K562 (cell line): ENCODE data around the gene AGFG2. TPM values are rescaled to one million over a fixed set of nuclear protein-coding genes. Genes with fewer than 3 reads are reported as not detected.

Experiments
- C11orf30 ChIP-seq: fragments of 450-650 bp; IDR thresholded peaks from 2 replicates; pipeline ENCODE4 v1.6.1; 2016; ENCODE audit warnings: low read depth, mild to moderate bottlenecking
- CTBP1 ChIP-seq: fragments of 450-650 bp; IDR thresholded peaks from 2 replicates; pipeline ENCODE4 v1.6.1; 2016; ENCODE audit warnings: borderline replicate concordance
- CXXC5 ChIP-seq: fragments of 250-450 bp; sonication (Bioruptor Pico); IDR thresholded peaks from 2 replicates; pipeline ENCODE4 v1.8.0; 2022; ENCODE audit warnings: inconsistent platforms, mild to moderate bottlenecking, moderate library complexity
- DDX20 ChIP-seq: fragments of 450-650 bp; IDR thresholded peaks from 2 replicates; pipeline ENCODE4 v1.6.1; 2016; ENCODE audit warnings: missing genetic modification characterization, low read depth, mild to moderate bottlenecking, missing compliant biosample characterization, moderate library complexity
- KHSRP ChIP-seq: fragments of 450-650 bp; IDR thresholded peaks from 2 replicates; pipeline ENCODE4 v1.6.1; 2017
- KLF10 ChIP-seq: fragments of 250-450 bp; sonication (Bioruptor Pico); IDR thresholded peaks from 2 replicates; pipeline ENCODE4 v1.6.1; 2021; ENCODE audit warnings: matching md5 sums
- PHB2 ChIP-seq: fragments of 450-650 bp; IDR thresholded peaks from 2 replicates; pipeline ENCODE4 v1.6.1; 2017; ENCODE audit warnings: low read depth
- PTBP1 ChIP-seq: fragments of 200-400 bp; formaldehyde crosslinking; IDR thresholded peaks from 2 replicates; pipeline ENCODE4 v1.6.1; 2017; ENCODE audit warnings: low read depth, low read length
- PTTG1 ChIP-seq: fragments of 450-650 bp; IDR thresholded peaks from 2 replicates; pipeline ENCODE4 v1.6.1; 2016; ENCODE audit warnings: low read depth, mild to moderate bottlenecking, missing genetic modification characterization, missing compliant biosample characterization
- RCOR1 ChIP-seq, 2 experiments: IDR thresholded peaks; 2 replicates each; pipeline ENCODE4 v1.6.1; 2012; ENCODE audit warnings: low read depth in 2 of 2, low read length in 2 of 2, borderline replicate concordance in 1 of 2, improper control_type of control experiment in 1 of 2
- RREB1 ChIP-seq: fragments of 250-450 bp; sonication (Bioruptor Pico); IDR thresholded peaks from 2 replicates; pipeline ENCODE4 v1.4.0; 2020
- XRCC5 ChIP-seq: fragments of 200-400 bp; formaldehyde crosslinking; IDR thresholded peaks from 2 replicates; pipeline ENCODE4 v1.6.1; 2017; ENCODE audit warnings: low read depth, mild to moderate bottlenecking, low read length
- ZNF316 ChIP-seq: fragments of 450-650 bp; IDR thresholded peaks from 2 replicates; pipeline ENCODE4 v1.6.1; 2016
- ZNF511 ChIP-seq: sonication (generic); formaldehyde crosslinking; IDR thresholded peaks from 2 replicates; pipeline ENCODE4 v1.8.0; 2022; ENCODE audit warnings: mild to moderate bottlenecking, missing genetic modification reagents
- polyA plus RNA-seq, 8 experiments: library from polyadenylated mRNA; depleted of rRNA in 4 of 8; stranded (reverse) in 5 of 8; unstranded in 3 of 8; fragments of >200 nt; fragmentation: Nextera tagmentation in 2 of 8; fragmentation: Illumina TruSeq in 1 of 8; extraction: Ambion mirVana in 2 of 8; extraction: Trizol in 1 of 8; gene quantifications; 2 replicates each; pipeline versions ENCODE4 v1.2.1 to v1.2.3, GENCODE V29; 2011 to 2014; ENCODE audit warnings: inconsistent platforms in 1 of 8, missing spikeins in 1 of 8
- total RNA-seq, 7 experiments: library from RNA; depleted of rRNA in 6 of 7; stranded (reverse); fragments of >200 nt in 6 of 7; fragmentation: Illumina TruSeq in 2 of 7; extraction: Trizol in 2 of 7; gene quantifications; 2 replicates each; pipeline versions ENCODE4 v1.2.1 to v1.2.3, GENCODE V29; 2011 to 2021; ENCODE audit warnings: low replicate concordance in 1 of 7
- TF ChIP-seq, protein P1 (sequence below), 2 experiments: fragments of 150-350 bp in 1 of 2; IDR thresholded peaks; 2 replicates each; pipeline ENCODE4 v1.6.1; 2012 to 2016; ENCODE audit warnings: low read depth in 2 of 2, low read length in 2 of 2, mild to moderate bottlenecking in 1 of 2, moderate library complexity in 1 of 2
- TF ChIP-seq, protein P2 (sequence below): fragments of 250-450 bp; sonication (Bioruptor Pico); IDR thresholded peaks from 2 replicates; pipeline ENCODE4 v1.4.0; 2020; ENCODE audit warnings: borderline replicate concordance
- TF ChIP-seq, protein P3 (sequence below): fragments of 450-650 bp; IDR thresholded peaks from one replicate; pipeline ENCODE4 v1.6.1; 2018; ENCODE audit warnings: mild to moderate bottlenecking, moderate library complexity; ENCODE audit not compliant: partially characterized antibody

The AGFG2 gene
- total and polyA plus RNA-seq, 9 of the 15 experiments (the other 6 are each of a cell fraction or from before 2014, with no cell fraction given) = 0.31 to 23.1 (median 6.5) TPM

- TF ChIP-seq, protein P1, sequence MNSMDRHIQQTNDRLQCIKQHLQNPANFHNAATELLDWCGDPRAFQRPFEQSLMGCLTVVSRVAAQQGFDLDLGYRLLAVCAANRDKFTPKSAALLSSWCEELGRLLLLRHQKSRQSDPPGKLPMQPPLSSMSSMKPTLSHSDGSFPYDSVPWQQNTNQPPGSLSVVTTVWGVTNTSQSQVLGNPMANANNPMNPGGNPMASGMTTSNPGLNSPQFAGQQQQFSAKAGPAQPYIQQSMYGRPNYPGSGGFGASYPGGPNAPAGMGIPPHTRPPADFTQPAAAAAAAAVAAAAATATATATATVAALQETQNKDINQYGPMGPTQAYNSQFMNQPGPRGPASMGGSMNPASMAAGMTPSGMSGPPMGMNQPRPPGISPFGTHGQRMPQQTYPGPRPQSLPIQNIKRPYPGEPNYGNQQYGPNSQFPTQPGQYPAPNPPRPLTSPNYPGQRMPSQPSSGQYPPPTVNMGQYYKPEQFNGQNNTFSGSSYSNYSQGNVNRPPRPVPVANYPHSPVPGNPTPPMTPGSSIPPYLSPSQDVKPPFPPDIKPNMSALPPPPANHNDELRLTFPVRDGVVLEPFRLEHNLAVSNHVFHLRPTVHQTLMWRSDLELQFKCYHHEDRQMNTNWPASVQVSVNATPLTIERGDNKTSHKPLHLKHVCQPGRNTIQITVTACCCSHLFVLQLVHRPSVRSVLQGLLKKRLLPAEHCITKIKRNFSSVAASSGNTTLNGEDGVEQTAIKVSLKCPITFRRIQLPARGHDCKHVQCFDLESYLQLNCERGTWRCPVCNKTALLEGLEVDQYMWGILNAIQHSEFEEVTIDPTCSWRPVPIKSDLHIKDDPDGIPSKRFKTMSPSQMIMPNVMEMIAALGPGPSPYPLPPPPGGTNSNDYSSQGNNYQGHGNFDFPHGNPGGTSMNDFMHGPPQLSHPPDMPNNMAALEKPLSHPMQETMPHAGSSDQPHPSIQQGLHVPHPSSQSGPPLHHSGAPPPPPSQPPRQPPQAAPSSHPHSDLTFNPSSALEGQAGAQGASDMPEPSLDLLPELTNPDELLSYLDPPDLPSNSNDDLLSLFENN (IDR thresholded peaks at IDR 0.05; ENCODE audit: low read depth in 2 of 2, low read length in 2 of 2) = no peak
- TF ChIP-seq DDX20 (no peak), CTBP1 (no peak), PTTG1 (no peak), RREB1 (CRISPR knock-in tag) (no peak), XRCC5 (no peak), PTBP1 (no peak), KLF10 (CRISPR knock-in tag) (no peak), ZNF511 (CRISPR knock-in tag) (no peak), C11orf30 (0 out of 2 replicates have a peak, but pooled peaks have one; percentile 18), CXXC5 (CRISPR knock-in tag) (no peak), RCOR1 (IDR thresholded peaks at IDR 0.05; ENCODE audit: borderline replicate concordance in 1 of 2, low read depth in 2 of 2, low read length in 2 of 2) (no peak), KHSRP (no peak), PHB2 (no peak), ZNF316 (peak; percentile 75)
- TF ChIP-seq, protein P2, sequence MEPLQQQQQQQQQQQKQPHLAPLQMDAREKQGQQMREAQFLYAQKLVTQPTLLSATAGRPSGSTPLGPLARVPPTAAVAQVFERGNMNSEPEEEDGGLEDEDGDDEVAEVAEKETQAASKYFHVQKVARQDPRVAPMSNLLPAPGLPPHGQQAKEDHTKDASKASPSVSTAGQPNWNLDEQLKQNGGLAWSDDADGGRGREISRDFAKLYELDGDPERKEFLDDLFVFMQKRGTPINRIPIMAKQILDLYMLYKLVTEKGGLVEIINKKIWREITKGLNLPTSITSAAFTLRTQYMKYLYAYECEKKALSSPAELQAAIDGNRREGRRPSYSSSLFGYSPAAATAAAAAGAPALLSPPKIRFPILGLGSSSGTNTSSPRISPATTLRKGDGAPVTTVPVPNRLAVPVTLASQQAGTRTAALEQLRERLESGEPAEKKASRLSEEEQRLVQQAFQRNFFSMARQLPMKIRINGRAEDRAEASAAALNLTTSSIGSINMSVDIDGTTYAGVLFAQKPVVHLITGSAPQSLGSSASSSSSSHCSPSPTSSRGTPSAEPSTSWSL = no peak
- TF ChIP-seq, protein P3, sequence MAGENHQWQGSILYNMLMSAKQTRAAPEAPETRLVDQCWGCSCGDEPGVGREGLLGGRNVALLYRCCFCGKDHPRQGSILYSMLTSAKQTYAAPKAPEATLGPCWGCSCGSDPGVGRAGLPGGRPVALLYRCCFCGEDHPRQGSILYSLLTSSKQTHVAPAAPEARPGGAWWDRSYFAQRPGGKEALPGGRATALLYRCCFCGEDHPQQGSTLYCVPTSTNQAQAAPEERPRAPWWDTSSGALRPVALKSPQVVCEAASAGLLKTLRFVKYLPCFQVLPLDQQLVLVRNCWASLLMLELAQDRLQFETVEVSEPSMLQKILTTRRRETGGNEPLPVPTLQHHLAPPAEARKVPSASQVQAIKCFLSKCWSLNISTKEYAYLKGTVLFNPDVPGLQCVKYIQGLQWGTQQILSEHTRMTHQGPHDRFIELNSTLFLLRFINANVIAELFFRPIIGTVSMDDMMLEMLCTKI = no peak
Measured at GRCh38 chr7:100598425-100598824, 59.4 kb downstream of the AGFG2 start (continued).
